ENCODE results near the gene PCNT. TPM values are rescaled to one million over a fixed set of nuclear protein-coding genes. Genes with fewer than 3 reads are reported as not detected.
A peak's percentile ranks its signal among the peaks of the same experiment; 100 is the strongest.

The PCNT gene
- total RNA-seq, 1 experiment from 2014 or later, result 39.6 TPM

GRCh38 chr21:46441961-46442498, 118.1 kb downstream of the PCNT start:
- Histone ChIP-seq H2AK5ac (ENCODE audit: insufficient read length, low read length) (no peak overlapping the region), H3K27me3 (ENCODE audit: insufficient read depth, low read length) (no peaks in the 10 kb centered on the region), H3K79me1 (ENCODE audit: insufficient read depth, low read depth, low read length, poor library complexity, severe bottlenecking) (no peaks in the 10 kb centered on the region), H3K4me2 (ENCODE audit: insufficient read depth, insufficient read length, low read length) (no peak overlapping the region), H2BK15ac (ENCODE audit: low read depth, low read length) (no peak overlapping the region), H3K9me3 (ENCODE audit: control insufficient read depth, low read depth, low read length) (no peaks in the 10 kb centered on the region), H4K5ac (ENCODE audit: insufficient read length, low read depth, low read length) (no peak overlapping the region), H3K4ac (ENCODE audit: low read depth, low read length) (no peak overlapping the region), H3K14ac (ENCODE audit: insufficient read depth, low read length) (no peak overlapping the region), H4K8ac (replicated peaks; ENCODE audit: insufficient read length, low read depth, low read length) (no peak overlapping the region), H2BK120ac (ENCODE audit: low read depth, low read length, poor library complexity, severe bottlenecking) (no peak overlapping the region), H4K20me1 (ENCODE audit: control insufficient read depth, insufficient read depth, insufficient read length) (no peaks in the 10 kb centered on the region), H2BK5ac (ENCODE audit: insufficient read length, low read length) (no peak overlapping the region), H3K27ac (ENCODE audit: insufficient read length, low read depth, low read length) (no peak overlapping the region), H4K91ac (ENCODE audit: insufficient read length, low read depth, low read length) (no peak overlapping the region), H2AFZ (ENCODE audit: low read length) (no peak overlapping the region), H3K56ac (ENCODE audit: insufficient read length, low read depth, low read length) (no peak overlapping the region), H3K79me2 (ENCODE audit: insufficient read depth, low read length) (no peaks in the 10 kb centered on the region), H3K23ac (ENCODE audit: insufficient read length, low read depth, low read length) (no peak overlapping the region), H3K23me2 (ENCODE audit: insufficient read length, low read depth, low read length, poor library complexity, severe bottlenecking) (no peaks in the 10 kb centered on the region), H3K9ac (ENCODE audit: extremely low read depth, insufficient read length, low read length) (no peak overlapping the region), H2BK12ac (ENCODE audit: insufficient read length, low read depth, low read length) (no peak overlapping the region), H3K18ac (ENCODE audit: insufficient read length, low read depth, low read length) (no peak overlapping the region), H3K4me1 (ENCODE audit: insufficient read depth, low read length) (no peaks in the 10 kb centered on the region), H3T11ph (ENCODE audit: low read length) (no peak overlapping the region), H2BK20ac (ENCODE audit: low read depth, low read length, poor library complexity, severe bottlenecking) (no peak overlapping the region)
- Mint-ChIP-seq H3K9me3 (no peaks in the 10 kb centered on the region), H3K4me1 (peaks cover 6 to 8% of the 10 kb centered on the region in 2 experiments), H3K4me3 (no peak overlapping the region; a peak in 1 of 5 replicates), H3K36me3 (ENCODE audit: insufficient read depth in 1 of 3, low read depth in 3 of 3) (peaks cover 40 to 85% (median 81%) of the 10 kb centered on the region in 3 experiments), H3K27me3 (ENCODE audit: low read depth) (no peaks in the 10 kb centered on the region), H3K27ac (peak overlapping the region in 2 of 3 experiments; percentile 69; a peak in 3 of 7 replicates)
- WGBS (ENCODE audit: extremely low coverage, insufficient read length, low lambda C conversion rate), result no CpG with 5 or more reads among the region's 23 CpGs
- no peak for TF ChIP-seq CTCF (conservative IDR thresholded peaks at IDR 0.05)
- no peak for DNase-seq

All from H9 (cell line).